Stimulated activated CD8-positive, alpha-beta memory T cell treated with anti-CD3 and anti-CD28 coated beads, Interleukin-7, amount 100 ng/mL, for 4 hours (primary cell): ENCODE data around the gene QRFP.

Experiments
- DNase-seq, 2 donors: peaks; one replicate each; pipeline ENCODE4 v3.0.0-alpha.2; 2020; ENCODE audit warnings: low read depth in 2 of 2

QRFP gene, protein sequence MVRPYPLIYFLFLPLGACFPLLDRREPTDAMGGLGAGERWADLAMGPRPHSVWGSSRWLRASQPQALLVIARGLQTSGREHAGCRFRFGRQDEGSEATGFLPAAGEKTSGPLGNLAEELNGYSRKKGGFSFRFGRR

GRCh38 chr9:130896233-130897014 lies at the start of gene QRFP:
Gene QRFP, minus strand, starts transcription at chr9:130896812. Its CDS starts 2,974 bp downstream, at chr9:130893838.
- DNase-seq = no peak

- no peak for DNase-seq
These were observed 48.6 kb upstream of the QRFP start for GRCh38 chr9:130945173-130945572.

DNA sequence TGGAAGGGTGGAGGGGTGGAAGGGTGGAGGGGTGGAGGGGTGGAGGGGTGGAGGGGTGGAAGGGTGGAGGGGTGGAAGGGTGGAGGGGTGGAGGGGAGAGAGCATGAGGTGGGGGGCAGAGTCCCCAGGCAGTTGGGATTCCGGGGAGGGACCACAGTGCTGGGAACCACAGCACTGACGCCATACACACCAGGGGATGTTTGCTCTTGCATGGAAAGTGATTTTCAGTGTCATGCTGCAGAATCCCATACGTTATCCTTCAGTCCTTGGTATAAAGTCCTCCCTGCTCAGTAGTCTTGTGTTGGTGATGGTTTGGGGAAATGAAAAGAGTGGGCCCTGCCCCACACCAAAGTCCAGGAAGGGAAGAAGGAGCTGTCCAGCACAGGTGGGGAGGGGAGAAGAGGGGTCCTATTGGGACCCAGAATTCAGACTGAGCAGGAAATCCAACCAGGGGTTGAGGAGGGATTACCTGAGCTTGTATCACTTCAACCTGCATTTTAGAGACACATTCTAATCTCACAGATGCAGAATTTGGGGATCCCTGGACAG lies 48.0 kb upstream of the QRFP start:
- DNase-seq = no peak

- no peak for DNase-seq
These were observed 47.2 kb upstream of the QRFP start for GRCh38 chr9:130943777-130944176.

DNA sequence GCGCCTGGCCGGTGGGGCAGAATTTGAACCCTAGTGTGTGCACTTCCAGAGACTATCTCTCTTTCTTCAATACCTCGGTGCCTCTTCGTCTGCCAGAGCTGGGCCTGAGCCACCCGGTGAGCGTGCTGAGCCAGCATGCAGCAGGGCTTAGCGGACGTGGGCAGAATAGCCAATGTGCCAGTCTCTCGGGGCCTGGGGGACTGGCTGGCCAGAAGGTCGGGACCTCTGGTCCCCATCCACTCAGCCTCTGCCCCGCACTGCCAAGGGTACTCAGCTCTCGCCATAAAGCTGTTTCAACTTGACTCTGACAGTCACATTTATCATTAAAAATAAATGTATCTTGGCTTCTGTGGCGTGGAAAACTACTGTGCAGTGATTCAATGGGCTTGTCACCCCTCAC lies 46.6 kb upstream of the QRFP start:
- no peak for DNase-seq

DNA sequence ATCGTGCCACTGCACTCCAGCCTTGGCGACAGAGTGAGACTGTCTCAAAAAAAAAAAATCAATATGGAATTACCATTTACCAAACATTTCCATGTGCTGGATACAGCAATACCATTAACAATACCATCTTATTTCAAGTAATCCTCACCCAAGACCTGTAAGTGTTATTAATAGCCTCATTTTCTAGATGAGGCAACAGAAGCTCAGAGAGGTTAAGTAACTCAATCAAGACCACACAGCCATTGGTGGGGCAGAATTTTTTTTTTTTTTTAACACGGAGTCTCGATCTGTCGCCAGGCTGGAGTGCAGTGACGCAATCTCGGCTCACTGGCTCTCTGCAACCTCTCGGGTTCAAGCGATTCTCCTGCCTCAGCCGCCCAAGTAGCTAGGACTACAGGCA lies 46.1 kb upstream of the QRFP start:
- DNase-seq = no peak

DNA sequence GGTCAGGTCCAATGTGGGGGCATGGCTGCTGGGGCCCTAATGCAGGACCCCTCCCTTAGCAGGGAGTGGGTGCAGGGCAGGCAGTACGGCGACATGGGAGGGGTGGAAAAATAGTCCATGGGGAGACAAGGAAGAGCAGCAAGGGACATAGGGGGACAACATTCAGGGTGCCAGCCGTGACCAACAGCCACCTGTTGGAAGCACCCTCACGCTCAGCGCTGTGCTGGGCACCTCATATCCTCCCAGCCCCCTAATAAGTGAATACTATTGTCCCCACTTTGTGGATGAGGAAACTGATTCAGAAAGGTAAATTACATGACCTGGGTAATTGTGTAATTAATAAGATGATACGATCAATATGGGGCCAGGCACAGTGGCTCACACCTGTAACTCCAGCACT lies 45.5 kb upstream of the QRFP start:
- no peak for DNase-seq

DNA sequence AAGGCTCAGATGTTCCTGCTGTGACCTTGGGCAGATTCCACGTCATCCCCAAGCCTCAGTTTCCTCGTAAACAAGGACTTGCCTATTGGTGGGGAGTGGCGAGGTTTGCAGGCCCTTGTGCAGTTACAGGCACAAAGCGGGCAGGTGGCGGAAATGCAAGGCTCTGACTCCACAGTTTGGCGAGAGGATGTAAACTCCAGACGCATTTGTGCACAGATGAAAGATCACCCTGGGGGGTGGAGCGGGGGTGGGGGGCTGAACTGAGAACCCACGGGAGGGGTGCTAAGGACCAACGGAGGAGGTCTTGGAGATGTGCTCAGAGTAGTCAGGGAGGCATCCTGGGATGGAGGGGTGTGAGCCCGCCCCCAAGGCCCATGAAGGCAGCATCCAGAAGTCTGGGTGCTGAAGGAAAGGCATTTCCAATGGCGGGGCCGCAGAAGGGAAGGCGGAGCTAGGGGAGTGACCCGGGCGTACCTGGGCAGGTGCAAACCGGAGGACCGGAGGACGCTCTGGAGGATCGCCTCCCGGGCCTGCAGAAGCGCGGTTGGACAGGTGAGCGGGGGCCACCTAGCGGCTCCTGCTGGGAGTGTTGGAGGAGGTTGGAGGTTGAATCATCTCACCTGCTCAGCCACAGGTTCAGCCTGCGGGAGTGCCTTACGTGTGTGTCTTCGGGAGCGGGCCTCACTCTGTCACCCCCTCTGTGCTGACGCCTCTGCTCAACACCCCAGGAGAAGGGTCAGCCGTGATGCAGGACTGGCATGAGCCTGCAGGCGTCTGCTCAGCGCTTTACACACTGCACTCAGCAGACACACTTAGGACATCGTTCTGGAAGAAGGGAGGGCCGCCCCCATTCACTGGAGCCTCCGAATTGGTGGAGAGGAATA lies 44.3 kb upstream of the QRFP start:
- DNase-seq = peak; percentile 20 to 56

DNA sequence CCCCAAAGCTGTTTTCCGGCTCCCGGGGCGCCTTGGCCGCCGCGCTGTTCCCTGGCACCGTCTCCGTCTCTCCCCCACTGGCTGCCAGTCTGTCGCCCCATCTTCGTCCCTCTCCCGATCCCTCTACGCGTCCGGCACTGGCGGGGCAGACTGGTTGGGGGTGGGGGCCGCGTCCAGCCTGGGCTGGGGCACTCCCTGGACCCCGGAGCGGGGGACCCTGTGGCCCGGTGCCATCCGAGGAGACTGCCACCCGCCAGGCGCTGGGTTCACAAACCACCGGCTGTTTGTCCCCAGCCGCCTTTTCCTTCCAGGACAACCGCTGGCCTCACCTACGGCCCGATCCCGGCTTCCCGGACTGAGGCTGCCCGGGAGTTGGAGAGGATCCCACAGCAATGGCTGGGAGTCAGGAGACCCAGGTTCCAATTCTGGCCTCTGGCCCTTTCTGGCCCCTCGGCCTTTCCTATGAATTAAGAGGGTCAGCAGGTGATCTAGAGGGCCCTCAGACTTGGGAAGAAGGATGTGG lies 43.5 kb upstream of the QRFP start:
- no peak for DNase-seq

- DNase-seq = no peak
These were observed 42.9 kb upstream of the QRFP start for GRCh38 chr9:130939405-130940026.

- no peak for DNase-seq
These were observed 42.2 kb upstream of the QRFP start, which contains the start of gene FIBCD1 for GRCh38 chr9:130938652-130939404. Gene FIBCD1, minus strand, starts transcription at chr9:130939247. Its CDS starts 640 bp downstream, at chr9:130938607.

DNA sequence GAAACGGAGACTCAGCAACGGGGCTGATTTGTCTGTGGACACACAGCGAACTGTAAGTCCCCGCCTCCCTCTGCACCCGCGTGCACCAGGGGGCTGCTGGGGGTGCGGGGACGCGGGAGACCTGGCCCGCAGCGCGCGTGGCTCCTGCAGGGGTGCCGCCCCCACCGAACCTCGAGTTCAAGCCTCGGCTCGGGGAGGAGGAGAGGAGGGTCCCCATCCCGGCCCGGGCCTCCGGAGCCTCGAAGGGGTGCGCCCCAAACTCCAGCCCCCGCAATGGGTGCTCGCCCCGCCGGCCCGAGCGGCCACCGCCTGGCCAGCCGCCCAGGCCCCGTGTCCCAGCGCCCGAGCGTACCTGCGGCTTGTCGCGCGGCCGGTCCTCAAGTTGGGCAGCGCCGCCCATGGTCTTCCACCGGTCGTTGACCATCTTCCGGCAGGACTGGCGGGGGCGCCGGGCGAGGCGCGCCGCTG lies 41.6 kb upstream of the QRFP start:
- no peak for DNase-seq

- no peak for DNase-seq
These were observed 40.8 kb upstream of the QRFP start for GRCh38 chr9:130937146-130938076.

DNA sequence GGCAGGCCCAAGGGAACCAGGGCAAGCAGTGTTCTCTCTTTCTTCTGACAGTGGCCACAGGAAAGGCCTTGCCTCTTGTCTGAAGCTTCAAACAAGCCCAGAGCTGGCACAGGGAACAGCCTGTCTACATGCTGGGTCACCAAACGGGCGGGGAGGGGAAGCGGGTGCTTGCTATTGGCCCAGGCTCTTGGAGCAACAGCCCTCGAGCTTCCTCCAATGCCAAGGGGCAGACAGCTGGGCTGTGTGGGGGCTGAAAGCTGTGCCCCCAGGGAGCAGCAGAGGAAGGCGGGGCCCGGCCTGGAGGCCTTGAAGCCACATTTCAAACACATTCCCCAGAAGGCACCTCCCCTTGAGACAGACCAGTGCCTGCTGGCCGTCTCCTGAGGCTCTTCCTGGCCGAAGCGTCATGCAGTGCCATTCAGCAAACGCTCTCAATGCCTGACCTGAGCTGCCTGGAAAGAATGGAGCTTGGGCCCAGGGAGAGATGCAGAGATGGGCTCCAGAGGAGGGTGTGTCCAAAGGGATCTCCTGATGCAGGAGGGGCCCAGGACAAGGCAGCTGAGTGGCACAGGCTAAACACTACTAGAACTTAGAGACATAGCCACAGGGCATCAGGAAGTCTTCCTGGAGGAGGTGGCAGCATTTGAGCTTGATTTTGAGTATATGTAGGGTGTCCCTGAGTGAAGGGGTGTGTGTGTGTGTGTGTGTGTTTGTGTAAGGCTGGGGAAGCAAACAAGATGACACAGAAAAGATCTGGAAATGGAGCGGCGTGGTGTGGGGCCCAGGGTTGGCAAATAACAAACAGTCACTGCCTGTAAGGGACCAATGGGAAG lies 39.9 kb upstream of the QRFP start:
- DNase-seq = no peak

DNA sequence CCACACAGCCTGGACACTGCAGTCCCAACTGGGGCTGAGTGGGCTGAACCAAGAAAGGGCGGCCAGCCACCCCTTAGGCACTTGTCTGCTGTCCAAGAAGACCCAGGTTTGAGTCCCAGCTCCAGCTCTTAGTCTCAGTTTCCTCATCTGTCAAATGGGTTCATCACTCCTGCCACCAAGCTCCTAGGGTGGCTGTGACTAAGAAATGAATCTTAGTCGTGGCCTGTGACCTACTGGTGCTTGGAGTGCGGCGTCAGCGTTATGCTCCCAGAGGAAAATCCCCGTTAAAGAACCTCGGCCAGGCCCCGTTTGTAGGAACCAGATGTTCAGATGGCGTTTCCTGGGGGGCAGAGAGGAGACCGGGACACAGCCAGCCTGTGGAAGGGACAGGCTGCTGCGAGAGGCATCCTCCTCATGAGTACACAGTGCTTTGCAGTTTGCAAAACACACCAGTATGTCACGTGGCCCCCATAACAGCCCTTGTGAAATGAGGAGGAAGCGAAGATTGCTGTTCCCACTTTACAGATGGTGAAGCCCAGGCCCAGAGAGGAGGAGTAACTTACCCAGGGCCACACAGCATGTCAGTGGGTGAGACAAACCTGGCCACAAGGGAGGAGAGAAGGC lies 39.1 kb upstream of the QRFP start:
- no peak for DNase-seq

GRCh38 chr9:130934702-130935647 lies 38.4 kb upstream of the QRFP start:
- no peak for DNase-seq

- DNase-seq = no peak
These were observed 37.6 kb upstream of the QRFP start for GRCh38 chr9:130934246-130934645.
